GM12801 (cell line): Measurements from ENCODE around the gene CYP2J2.

Source experiments
- CTCF ChIP-seq: IDR thresholded peaks from one replicate; pipeline ENCODE4 v1.5.1; 2011; ENCODE audit warnings: control low read depth; ENCODE audit not compliant: insufficient read length; ENCODE audit errors: extremely low read depth

CYP2J2 gene

GRCh38 chr1:59952065-59952464, 25.5 kb upstream of the CYP2J2 start:
- no peak for TF ChIP-seq CTCF

- TF ChIP-seq CTCF: no peak
Measured at GRCh38 chr1:59949648-59950047, 23.1 kb upstream of the CYP2J2 start.

- no peak for TF ChIP-seq CTCF
Measured at GRCh38 chr1:59948990-59949389, 22.4 kb upstream of the CYP2J2 start.

GRCh38 chr1:59947047-59947938, 20.7 kb upstream of the CYP2J2 start:
- peak; percentile 11 for TF ChIP-seq CTCF

GRCh38 chr1:59945790-59946189, 19.2 kb upstream of the CYP2J2 start:
- no peak for TF ChIP-seq CTCF

GRCh38 chr1:59939393-59939792, 12.8 kb upstream of the CYP2J2 start:
- TF ChIP-seq CTCF: no peak

GRCh38 chr1:59937636-59938210, 11.2 kb upstream of the CYP2J2 start:
- no peak for TF ChIP-seq CTCF
